GM12891 (cell line): ENCODE measurements around the gene SRRM1.
"Not testable (repeated sequence)": the region's sequence is repeated elsewhere in the genome, so short reads cannot be mapped to it uniquely, and the experiment has no call there.

Experiments used
- DNase-seq: peaks from one replicate; pipeline ENCODE4 v3.0.0; 2011; ENCODE audit warnings: low spot score; ENCODE audit not compliant: insufficient read length
- FAIRE-seq: peaks from 2 replicates; lab custom pipeline; 2011; peaks lifted over from hg19 to GRCh38; lab: Jason Lieb, UNC
- PAX5 ChIP-seq: IDR thresholded peaks from 2 replicates; pipeline ENCODE4 v1.6.1; 2011; ENCODE audit warnings: low read length, moderate library complexity, mild to moderate bottlenecking; ENCODE audit not compliant: insufficient read depth, severe bottlenecking
- POLR2A ChIP-seq: IDR thresholded peaks from 2 replicates; pipeline ENCODE4 v1.6.1; 2011; ENCODE audit warnings: low read depth, low read length, control low read depth
- POLR2AphosphoS5 ChIP-seq: IDR thresholded peaks from 2 replicates; pipeline ENCODE4 v1.6.1; 2011; ENCODE audit warnings: low read depth, low read length, control low read depth
- POU2F2 ChIP-seq: IDR thresholded peaks from 2 replicates; pipeline ENCODE4 v1.6.1; 2011; ENCODE audit warnings: low read depth, mild to moderate bottlenecking, control low read depth, low read length, moderate library complexity
- SPI1 ChIP-seq: IDR thresholded peaks from 2 replicates; pipeline ENCODE4 v1.6.1; 2011; ENCODE audit warnings: low read depth, low read length, control low read depth
- TAF1 ChIP-seq: IDR thresholded peaks from 2 replicates; pipeline ENCODE4 v1.6.1; 2011; ENCODE audit warnings: low read depth, low read length, control low read depth

The SRRM1 gene

GRCh38 chr1:24664507-24665033 lies 21.5 kb downstream of the SRRM1 start:
- no peak for DNase-seq
- no peak for FAIRE-seq
- TF ChIP-seq PAX5: no peak

DNA sequence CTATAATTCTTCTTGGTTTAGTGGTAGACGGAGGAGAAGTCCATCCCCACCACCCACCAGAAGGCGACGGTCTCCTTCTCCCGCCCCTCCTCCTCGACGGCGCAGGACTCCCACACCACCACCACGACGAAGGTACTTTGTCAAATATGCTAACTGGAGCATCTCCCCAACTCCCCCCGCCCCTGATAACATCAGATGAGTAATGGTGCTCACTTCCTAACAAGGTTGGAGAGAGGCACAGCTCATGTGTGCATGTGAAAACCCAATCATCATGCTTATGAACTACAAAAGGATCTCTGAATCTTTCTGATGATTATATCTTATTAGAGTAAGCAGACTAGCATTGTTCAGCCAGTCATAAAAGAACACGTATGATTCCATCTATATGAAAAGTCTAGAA lies 23.7 kb downstream of the SRRM1 start:
- TF ChIP-seq SPI1: no peak
- no peak for TF ChIP-seq POLR2AphosphoS5
- TF ChIP-seq PAX5: no peak
- TF ChIP-seq POLR2A: no peak
- no peak for TF ChIP-seq TAF1
- TF ChIP-seq POU2F2: no peak
- FAIRE-seq (no peak), DNase-seq (no peak)

DNA sequence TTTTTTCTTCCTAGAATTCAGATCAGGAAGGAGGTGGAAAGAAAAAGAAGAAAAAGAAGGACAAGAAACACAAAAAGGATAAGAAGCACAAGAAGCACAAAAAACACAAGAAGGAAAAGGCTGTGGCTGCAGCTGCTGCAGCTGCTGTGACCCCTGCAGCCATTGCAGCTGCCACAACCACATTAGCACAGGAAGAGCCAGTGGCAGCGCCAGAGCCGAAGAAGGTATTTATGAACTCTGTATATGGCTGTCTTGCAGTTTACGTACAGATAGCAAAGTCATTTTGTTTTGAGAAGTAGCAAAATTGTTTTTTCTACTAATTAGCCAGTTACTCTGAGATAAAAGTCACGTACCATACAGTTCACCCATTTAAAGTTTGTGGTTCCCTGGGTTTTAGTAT lies 28.3 kb downstream of the SRRM1 start:
- DNase-seq, FAIRE-seq: not testable (repeated sequence)

- not testable (repeated sequence) for FAIRE-seq, DNase-seq
Observed at GRCh38 chr1:24672686-24673085, 29.6 kb downstream of the SRRM1 start.

DNA sequence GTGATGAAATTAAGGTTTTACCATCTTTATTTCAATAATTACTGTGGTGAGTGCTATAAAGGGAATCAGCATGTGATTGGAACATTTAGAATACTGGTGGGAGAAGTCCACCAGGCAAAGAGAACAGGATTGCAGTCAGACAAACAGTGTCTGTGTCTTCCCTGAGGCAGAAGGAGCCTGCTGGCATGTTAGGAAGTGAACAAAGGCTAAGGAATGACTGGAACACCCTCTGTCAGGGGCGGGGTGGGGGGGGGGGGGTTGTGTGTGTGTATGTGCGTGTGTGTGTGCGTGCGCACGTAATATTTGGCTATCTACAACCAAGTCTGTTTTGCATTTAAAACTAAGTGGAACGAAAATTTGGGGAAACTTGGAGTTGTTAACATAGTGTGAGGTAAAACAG lies 30.2 kb downstream of the SRRM1 start:
- no peak for DNase-seq
- 0 out of 2 replicates have a peak, but pooled peaks have one; percentile 10 for TF ChIP-seq POLR2AphosphoS5
- TF ChIP-seq TAF1: no peak
- no peak for FAIRE-seq

DNA sequence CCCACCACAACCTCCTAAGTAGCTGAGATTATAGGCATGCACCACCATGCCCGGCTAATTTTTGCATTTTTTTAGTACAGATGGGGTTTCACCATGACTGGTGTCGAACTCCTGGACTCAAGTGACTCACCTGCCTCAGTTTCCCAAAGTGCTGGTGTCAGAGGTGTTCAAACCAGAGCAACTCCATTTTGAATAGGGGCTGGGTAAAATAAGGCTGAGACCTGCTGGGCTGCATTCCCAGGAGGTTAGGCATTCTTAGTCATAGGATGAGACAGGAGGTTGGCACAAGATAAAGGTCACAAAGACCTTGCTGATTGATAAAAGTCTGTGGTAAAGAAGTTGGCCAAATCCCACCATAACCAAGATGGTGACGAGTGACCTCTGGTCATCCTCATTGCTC lies 35.3 kb downstream of the SRRM1 start:
- not testable (repeated sequence) for DNase-seq, FAIRE-seq

DNA sequence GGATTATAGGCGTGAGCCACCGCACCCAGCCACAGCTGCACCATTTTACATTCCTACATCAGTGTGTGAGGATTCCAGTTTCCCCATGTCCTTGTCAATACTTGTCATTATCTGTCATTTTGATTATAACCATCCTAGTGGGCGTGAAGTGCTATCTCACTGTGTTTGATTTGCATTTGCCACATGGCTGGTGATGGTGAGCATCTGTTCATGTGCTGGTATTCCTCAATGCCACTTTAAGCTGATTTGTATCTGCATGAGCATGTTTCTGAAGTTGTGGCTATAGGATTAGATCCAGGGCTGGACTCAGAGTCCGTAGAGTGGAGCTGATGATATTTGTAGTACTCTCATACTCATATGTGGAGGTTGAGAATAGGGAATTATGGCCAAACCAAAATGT lies 36.6 kb downstream of the SRRM1 start:
- DNase-seq (no peak), FAIRE-seq (no peak)
- TF ChIP-seq POLR2AphosphoS5 (no peak), TAF1 (no peak), POU2F2 (no peak), POLR2A (no peak), SPI1 (no peak), PAX5 (no peak)

- no peak for TF ChIP-seq SPI1
- TF ChIP-seq POU2F2: no peak
- TF ChIP-seq POLR2AphosphoS5: no peak
- no peak for TF ChIP-seq TAF1
- no peak for TF ChIP-seq POLR2A
- TF ChIP-seq PAX5: no peak
- FAIRE-seq: no peak
- no peak for DNase-seq
Observed at GRCh38 chr1:24683713-24684162, 40.6 kb downstream of the SRRM1 start.

- FAIRE-seq (no peak), DNase-seq (no peak)
- TF ChIP-seq POLR2A (no peak), POLR2AphosphoS5 (no peak), POU2F2 (no peak), TAF1 (no peak), SPI1 (no peak)
Observed at GRCh38 chr1:24688033-24688432, 44.9 kb downstream of the SRRM1 start.

DNA sequence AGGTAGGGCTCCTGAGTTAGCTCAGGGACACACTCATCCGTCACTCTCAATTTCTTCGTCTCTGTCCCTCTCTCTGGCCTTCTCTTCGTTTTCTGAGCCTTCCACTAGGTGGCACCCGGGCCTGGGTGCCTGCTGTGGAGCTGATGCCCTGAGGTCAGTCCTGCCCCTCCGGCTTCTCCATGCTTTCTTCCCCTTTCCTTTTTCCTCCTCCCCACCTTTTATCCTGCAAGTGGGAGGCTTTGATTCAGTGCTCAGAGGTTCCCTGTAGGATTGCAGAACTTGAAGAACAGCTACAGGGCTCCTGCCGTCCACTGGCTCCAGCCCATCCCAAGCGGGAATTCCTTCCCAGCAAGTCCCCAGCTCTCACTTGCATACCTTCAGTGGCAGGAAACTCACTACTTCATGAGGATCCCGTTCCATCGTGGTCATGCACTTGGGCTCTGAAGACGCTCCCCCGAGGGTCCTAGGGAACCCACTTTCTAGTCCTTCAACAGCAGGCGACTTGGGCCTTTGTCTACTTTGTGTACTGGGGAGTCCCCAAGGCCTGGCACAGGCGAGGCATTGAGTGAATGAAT lies 45.6 kb downstream of the SRRM1 start:
- DNase-seq (peak; percentile 63), FAIRE-seq (peak; percentile 76)
- TF ChIP-seq POLR2A (no peak), POU2F2 (no peak), PAX5 (no peak), POLR2AphosphoS5 (no peak), TAF1 (no peak), SPI1 (no peak)

GRCh38 chr1:24691051-24691450 lies 47.9 kb downstream of the SRRM1 start:
- DNase-seq: no peak
- FAIRE-seq: no peak
- no peak for TF ChIP-seq TAF1
- TF ChIP-seq SPI1: no peak
- no peak for TF ChIP-seq PAX5

- no peak for DNase-seq
- TF ChIP-seq SPI1: no peak
- TF ChIP-seq POLR2AphosphoS5: no peak
- TF ChIP-seq POLR2A: no peak
- TF ChIP-seq POU2F2: no peak
- TF ChIP-seq PAX5: no peak
- no peak for TF ChIP-seq TAF1
- FAIRE-seq: no peak
Observed at GRCh38 chr1:24692351-24692980, 49.4 kb downstream of the SRRM1 start.
